K562 treated with DMSO at 1 percent for 4 hours (cell line): ENCODE data around the gene PCDHB2. TPM values are rescaled to one million over a fixed set of nuclear protein-coding genes. Genes with fewer than 3 reads are reported as not detected.

Experiments used
- total RNA-seq: library from RNA; unstranded; fragments of 300-600 nt; gene quantifications from 2 replicates; pipeline ENCODE4 v1.2.3, GENCODE V29; 2022; ENCODE audit not compliant: insufficient read depth

PCDHB2 gene
- total RNA-seq = not detected in 2 replicates

DNA sequence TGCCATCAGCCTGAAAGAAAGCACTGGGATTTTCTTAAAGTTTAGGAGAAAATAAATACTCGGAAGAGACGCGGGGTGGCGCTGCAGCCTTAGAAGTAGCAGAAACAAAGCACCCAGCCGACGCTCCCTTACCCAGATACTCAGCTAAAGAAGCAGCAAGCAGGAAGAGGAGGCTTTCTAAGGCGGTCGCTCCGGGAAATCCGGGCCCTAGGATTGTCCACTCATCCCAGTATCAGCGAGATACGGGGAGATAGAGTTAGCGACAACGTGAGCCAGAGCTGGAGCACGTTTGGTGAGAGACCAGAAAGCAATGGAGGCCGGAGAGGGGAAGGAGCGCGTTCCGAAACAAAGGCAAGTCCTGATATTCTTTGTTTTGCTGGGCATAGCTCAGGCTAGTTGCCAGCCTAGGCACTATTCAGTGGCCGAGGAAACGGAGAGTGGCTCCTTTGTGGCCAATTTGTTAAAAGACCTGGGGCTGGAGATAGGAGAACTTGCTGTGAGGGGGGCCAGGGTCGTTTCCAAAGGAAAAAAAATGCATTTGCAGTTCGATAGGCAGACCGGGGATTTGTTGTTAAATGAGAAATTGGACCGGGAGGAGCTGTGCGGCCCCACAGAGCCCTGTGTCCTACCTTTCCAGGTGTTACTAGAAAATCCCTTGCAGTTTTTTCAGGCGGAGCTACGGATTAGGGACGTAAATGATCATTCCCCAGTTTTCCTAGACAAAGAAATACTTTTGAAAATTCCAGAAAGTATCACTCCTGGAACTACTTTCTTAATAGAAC lies at the start of gene PCDHB2:
Gene PCDHB2 (plus strand): TSS at position 135 of the 782 bp plus-strand sequence. CDS start 176 bp downstream, at position 311.

GRCh38 chr5:141050622-141051520 lies 43.5 kb upstream of the PCDHB2 start, which contains the start of gene PCDHB1:
PCDHB1 (plus strand) TSS chr5:141051374; CDS start chr5:141051471, 97 bp downstream.

GRCh38 chr5:141100243-141100805 lies 5.9 kb downstream of the PCDHB2 start, which contains the start of gene PCDHB3:
PCDHB3 (plus strand) TSS chr5:141100473; CDS start chr5:141100650, 177 bp downstream.

GRCh38 chr5:141121563-141121962 lies 27.1 kb downstream of the PCDHB2 start, which contains the start of gene PCDHB4:
PCDHB4 (plus strand) TSS chr5:141121818; CDS start chr5:141121999, 181 bp downstream.

GRCh38 chr5:141135030-141135717 lies 40.8 kb downstream of the PCDHB2 start, which contains the start of gene PCDHB5:
PCDHB5 (plus strand) TSS chr5:141135206; CDS start chr5:141135435, 229 bp downstream.

Other genes with a start within 250 kb of the PCDHB2 start
- gene PCDHA9, start 246.2 kb upstream of the PCDHB2 start, total RNA-seq = not detected in 2 replicates
- not detected in 2 replicates for gene PCDHA10, start 238.7 kb upstream of the PCDHB2 start, total RNA-seq
- gene PCDHA11, start 225.7 kb upstream of the PCDHB2 start, total RNA-seq = not detected in 2 replicates
- gene PCDHA12, start 219.3 kb upstream of the PCDHB2 start, total RNA-seq = not detected in 2 replicates
- not detected in 2 replicates for gene PCDHA13, start 212.5 kb upstream of the PCDHB2 start, total RNA-seq
- gene PCDHAC1, start 168.3 kb upstream of the PCDHB2 start, total RNA-seq = not detected in 2 replicates
- gene PCDHAC2, start 128.1 kb upstream of the PCDHB2 start, total RNA-seq = not detected in 2 replicates
- not detected in 2 replicates for gene PCDHB1, start 43.2 kb upstream of the PCDHB2 start, total RNA-seq
- not detected in 2 replicates for gene PCDHB3, start 5.9 kb downstream of the PCDHB2 start, total RNA-seq
- not detected in 2 replicates for gene PCDHB4, start 27.2 kb downstream of the PCDHB2 start, total RNA-seq
- gene PCDHB5, start 40.6 kb downstream of the PCDHB2 start, total RNA-seq = not detected in 2 replicates
- gene PCDHB6, start 55.4 kb downstream of the PCDHB2 start, total RNA-seq = not detected in 2 replicates
- not detected in 2 replicates for gene PCDHB7, start 78.0 kb downstream of the PCDHB2 start, total RNA-seq
- gene PCDHB8, start 83.2 kb downstream of the PCDHB2 start, total RNA-seq = not detected in 2 replicates
- not detected in 2 replicates for gene PCDHB16, start 87.8 kb downstream of the PCDHB2 start, total RNA-seq
- gene PCDHB9, start 92.5 kb downstream of the PCDHB2 start, total RNA-seq = not detected in 2 replicates
- gene PCDHB10, start 97.7 kb downstream of the PCDHB2 start, total RNA-seq = not detected in 2 replicates
- gene PCDHB11, start 105.0 kb downstream of the PCDHB2 start, total RNA-seq = not detected in 2 replicates
- not detected in 2 replicates for gene PCDHB12, start 114.1 kb downstream of the PCDHB2 start, total RNA-seq
- gene PCDHB13, start 119.3 kb downstream of the PCDHB2 start, total RNA-seq = not detected in 2 replicates
- not detected in 2 replicates for gene PCDHB14, start 128.7 kb downstream of the PCDHB2 start, total RNA-seq
- not detected in 2 replicates for gene PCDHB15, start 150.8 kb downstream of the PCDHB2 start, total RNA-seq
- gene SLC25A2, start 209.4 kb downstream of the PCDHB2 start, total RNA-seq = not detected in 2 replicates
- gene TAF7, start 226.2 kb downstream of the PCDHB2 start, total RNA-seq = 87.4 and 92.8 TPM in 2 replicates
- gene PCDHGA1, start 235.9 kb downstream of the PCDHB2 start, total RNA-seq = 0.37 TPM in 1 of 2 replicates, not detected in the other
- gene PCDHGA2, start 244.1 kb downstream of the PCDHB2 start, total RNA-seq = 0.12 TPM in 1 of 2 replicates, not detected in the other
- gene PCDHGA3, start 249.2 kb downstream of the PCDHB2 start, total RNA-seq = 0.46 TPM in 1 of 2 replicates, not detected in the other